Prostate gland (tissue), 2 donors: ENCODE data around the gene SIGLEC1.

Experiments used
- POLR2A ChIP-seq: fragments of 450-650 bp; IDR thresholded peaks from one replicate; pipeline ENCODE4 v1.6.1; 2016; ENCODE audit warnings: antibody characterized with exemption, mild to moderate bottlenecking
- POLR2AphosphoS5 ChIP-seq: sonication (generic); formaldehyde crosslinking; IDR thresholded peaks from one replicate; pipeline ENCODE4 v1.6.1; 2017; ENCODE audit warnings: antibody characterized with exemption
- TF ChIP-seq, protein P1 (sequence below), 4 experiments: fragments of 200-600 bp in 2 of 4; fragments of 450-650 bp in 2 of 4; sonication (generic) in 2 of 4; IDR thresholded peaks; 1 replicate in 3 of 4; 2 replicates in 1 of 4; pipeline ENCODE4 v1.5.1; 2016 to 2019; ENCODE audit warnings: antibody characterized with exemption in 4 of 4, mild to moderate bottlenecking in 2 of 4, moderate library complexity in 2 of 4

DNA sequence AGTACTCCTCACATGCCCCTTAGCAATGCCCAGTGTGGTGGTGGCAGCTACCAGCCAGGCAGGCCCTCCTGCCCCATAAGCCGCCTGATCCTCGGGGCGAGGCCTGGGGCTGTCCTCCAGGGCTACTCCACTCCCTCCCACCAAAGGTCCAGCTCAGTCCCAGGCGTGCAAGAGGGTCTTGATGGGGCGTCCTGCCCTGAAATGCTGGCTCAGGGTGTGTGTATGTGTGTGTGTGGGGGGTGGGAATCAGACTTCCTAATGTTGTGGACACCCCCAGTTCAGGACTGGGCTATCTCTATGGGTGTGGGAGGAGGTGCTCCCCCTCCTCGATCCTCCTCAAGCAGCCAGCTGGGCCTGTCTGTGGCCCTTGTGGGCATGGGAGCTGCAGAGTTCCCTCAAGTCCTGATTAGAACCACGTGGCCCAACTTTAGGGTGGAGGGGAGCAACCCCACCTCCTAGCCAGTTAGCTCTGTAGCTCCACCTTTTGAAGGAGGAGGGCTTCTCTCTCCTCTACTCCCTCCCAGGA lies 27.6 kb upstream of the SIGLEC1 start:
- TF ChIP-seq, protein P1, sequence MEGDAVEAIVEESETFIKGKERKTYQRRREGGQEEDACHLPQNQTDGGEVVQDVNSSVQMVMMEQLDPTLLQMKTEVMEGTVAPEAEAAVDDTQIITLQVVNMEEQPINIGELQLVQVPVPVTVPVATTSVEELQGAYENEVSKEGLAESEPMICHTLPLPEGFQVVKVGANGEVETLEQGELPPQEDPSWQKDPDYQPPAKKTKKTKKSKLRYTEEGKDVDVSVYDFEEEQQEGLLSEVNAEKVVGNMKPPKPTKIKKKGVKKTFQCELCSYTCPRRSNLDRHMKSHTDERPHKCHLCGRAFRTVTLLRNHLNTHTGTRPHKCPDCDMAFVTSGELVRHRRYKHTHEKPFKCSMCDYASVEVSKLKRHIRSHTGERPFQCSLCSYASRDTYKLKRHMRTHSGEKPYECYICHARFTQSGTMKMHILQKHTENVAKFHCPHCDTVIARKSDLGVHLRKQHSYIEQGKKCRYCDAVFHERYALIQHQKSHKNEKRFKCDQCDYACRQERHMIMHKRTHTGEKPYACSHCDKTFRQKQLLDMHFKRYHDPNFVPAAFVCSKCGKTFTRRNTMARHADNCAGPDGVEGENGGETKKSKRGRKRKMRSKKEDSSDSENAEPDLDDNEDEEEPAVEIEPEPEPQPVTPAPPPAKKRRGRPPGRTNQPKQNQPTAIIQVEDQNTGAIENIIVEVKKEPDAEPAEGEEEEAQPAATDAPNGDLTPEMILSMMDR (IDR thresholded peaks at IDR 0.05): no peak
- TF ChIP-seq POLR2A (no peak), POLR2AphosphoS5 (no peak)
